Prostate gland (tissue), 2 donors: ENCODE data around the gene GPR25.

Experiments
- CTCF ChIP-seq, 4 experiments: fragments of 200-600 bp in 2 of 4; fragments of 450-650 bp in 2 of 4; sonication (generic) in 2 of 4; IDR thresholded peaks; 1 replicate in 3 of 4; 2 replicates in 1 of 4; pipeline ENCODE4 v1.5.1; 2016 to 2019; ENCODE audit warnings: antibody characterized with exemption in 4 of 4, mild to moderate bottlenecking in 2 of 4, moderate library complexity in 2 of 4
- POLR2A ChIP-seq: fragments of 450-650 bp; IDR thresholded peaks from one replicate; pipeline ENCODE4 v1.6.1; 2016; ENCODE audit warnings: antibody characterized with exemption, mild to moderate bottlenecking

DNA sequence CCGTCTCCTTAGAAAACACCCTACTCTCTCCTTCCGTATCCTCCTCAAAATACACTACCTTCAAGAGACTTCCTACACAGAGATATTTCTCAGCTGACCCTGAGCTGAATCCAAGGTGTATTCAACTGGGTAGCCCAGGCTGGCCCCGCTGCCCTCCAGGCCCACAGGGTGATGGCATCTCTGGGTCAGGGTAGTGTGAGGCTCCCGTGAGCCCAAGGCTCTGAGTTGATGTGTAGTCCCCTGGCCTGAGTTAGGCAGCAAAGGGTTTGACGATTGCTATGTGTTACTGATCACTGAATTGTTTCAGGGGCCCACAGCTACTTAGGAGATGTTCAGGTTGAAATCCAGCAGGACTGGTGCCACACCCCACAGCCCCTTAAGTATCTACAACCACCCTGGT lies 28.6 kb downstream of the GPR25 start:
- TF ChIP-seq POLR2A (no peak), CTCF (IDR thresholded peaks at IDR 0.05) (no peak)
